ENCODE data around the gene PDE4DIP. TPM values are rescaled to one million over a fixed set of nuclear protein-coding genes. Genes with fewer than 3 reads are reported as not detected.
"Not testable (repeated sequence)": the region's sequence is repeated elsewhere in the genome, so short reads cannot be mapped to it uniquely, and the experiment has no call there.

Gene PDE4DIP
- total RNA-seq, 4 donors from 2014 or later: 16.3 to 45.6 (median 21.7) TPM

- H3K9me3 ChIP-seq; DNase-seq; H3K27ac ChIP-seq; H3K4me3 ChIP-seq; H3K4me1 ChIP-seq; intact Hi-C loops (cut with DNase I); H3K36me3 ChIP-seq; H3K27me3 ChIP-seq: not testable (repeated sequence)
- 75 to 80% methylated on average over 1 of the region's 5 CpGs for WGBS, 2 donors
Measured at GRCh38 chr1:148969126-148969525, 124.9 kb downstream of the PDE4DIP start.

GRCh38 chr1:148975453-148975852 is 131.2 kb downstream of the PDE4DIP start:
- H3K27me3 ChIP-seq; H3K4me1 ChIP-seq; DNase-seq; H3K4me3 ChIP-seq; intact Hi-C loops (cut with DNase I); H3K27ac ChIP-seq; H3K9me3 ChIP-seq: not testable (repeated sequence)
- peaks cover 16 to 38% (median 16%) of the 10 kb centered on the region in 3 donors for H3K36me3 ChIP-seq
- 52 to 71% methylated on average over 1 of the region's 1 CpG for WGBS, 2 donors

- H3K27ac ChIP-seq; H3K4me1 ChIP-seq; H3K9me3 ChIP-seq; DNase-seq; H3K27me3 ChIP-seq; intact Hi-C loops (cut with DNase I); H3K4me3 ChIP-seq: not testable (repeated sequence)
- peaks cover 16 to 44% (median 16%) of the 10 kb centered on the region in 3 donors for H3K36me3 ChIP-seq
- WGBS, 2 donors: 62 to 100% methylated on average over 1 of the region's 1 CpG
Measured at GRCh38 chr1:148975866-148976537, 131.8 kb downstream of the PDE4DIP start.

- H3K4me3 ChIP-seq; intact Hi-C loops (cut with DNase I); H3K27ac ChIP-seq; H3K4me1 ChIP-seq; DNase-seq; H3K27me3 ChIP-seq; H3K9me3 ChIP-seq: not testable (repeated sequence)
- H3K36me3 ChIP-seq: peaks cover 16 to 62% (median 16%) of the 10 kb centered on the region in 3 donors
- 100% methylated on average over 1 of the region's 1 CpG for WGBS, 2 donors
Measured at GRCh38 chr1:148977785-148978184, 133.6 kb downstream of the PDE4DIP start.

- DNase-seq; H3K36me3 ChIP-seq; H3K27me3 ChIP-seq; intact Hi-C loops (cut with DNase I); H3K4me3 ChIP-seq; H3K4me1 ChIP-seq; H3K9me3 ChIP-seq; H3K27ac ChIP-seq: not testable (repeated sequence)
- 79 to 87% methylated on average over 3 of the region's 3 CpGs for WGBS, 2 donors
Measured at GRCh38 chr1:148989378-148989777, 145.2 kb downstream of the PDE4DIP start.

GRCh38 chr1:148990233-148990788 is 146.1 kb downstream of the PDE4DIP start:
- H3K9me3 ChIP-seq; H3K27ac ChIP-seq; H3K4me3 ChIP-seq; DNase-seq; H3K4me1 ChIP-seq; H3K27me3 ChIP-seq; H3K36me3 ChIP-seq; intact Hi-C loops (cut with DNase I): not testable (repeated sequence)
- WGBS, 2 donors: 65 to 75% methylated on average over 4 of the region's 7 CpGs

- H3K4me3 ChIP-seq; H3K36me3 ChIP-seq; DNase-seq; H3K9me3 ChIP-seq; H3K4me1 ChIP-seq; intact Hi-C loops (cut with DNase I); H3K27me3 ChIP-seq; H3K27ac ChIP-seq: not testable (repeated sequence)
- WGBS, 2 donors: 78 to 83% methylated on average over 1 of the region's 2 CpGs
Measured at GRCh38 chr1:148991818-148992217, 147.6 kb downstream of the PDE4DIP start.

- intact Hi-C loops (cut with DNase I); DNase-seq; H3K4me1 ChIP-seq; H3K9me3 ChIP-seq; H3K27me3 ChIP-seq; H3K4me3 ChIP-seq; H3K36me3 ChIP-seq; H3K27ac ChIP-seq: not testable (repeated sequence)
- WGBS, 2 donors: no CpG with 5 or more reads among the region's 2 CpGs
Measured at GRCh38 chr1:148992364-148992763, 148.1 kb downstream of the PDE4DIP start.

GRCh38 chr1:148996449-148997224 is 152.4 kb downstream of the PDE4DIP start:
- 88 to 89% methylated on average over 3 to 4 of the region's 5 CpGs for WGBS, 2 donors
- H3K27me3 ChIP-seq; H3K36me3 ChIP-seq; H3K27ac ChIP-seq; H3K9me3 ChIP-seq; DNase-seq; intact Hi-C loops (cut with DNase I); H3K4me3 ChIP-seq; H3K4me1 ChIP-seq: not testable (repeated sequence)

GRCh38 chr1:148997405-148997804 is 153.2 kb downstream of the PDE4DIP start:
- not testable (repeated sequence) for DNase-seq, H3K27ac ChIP-seq

GRCh38 chr1:149002664-149003063 is 158.4 kb downstream of the PDE4DIP start:
- WGBS, 2 donors: 80% methylated on average over 1 of the region's 8 CpGs; no CpG with 5 or more reads in 1 of the 2 donors
- H3K4me3 ChIP-seq; H3K36me3 ChIP-seq; DNase-seq; H3K27me3 ChIP-seq; intact Hi-C loops (cut with DNase I); H3K27ac ChIP-seq; H3K9me3 ChIP-seq; H3K4me1 ChIP-seq: not testable (repeated sequence)

More at GRCh38 chr1:148997405-148997804, 153.2 kb downstream of the PDE4DIP start:
- H3K4me3 ChIP-seq; H3K9me3 ChIP-seq; H3K27me3 ChIP-seq; H3K36me3 ChIP-seq; intact Hi-C loops (cut with DNase I); H3K4me1 ChIP-seq: not testable (repeated sequence)
- WGBS, 2 donors: 50% methylated on average over 1 of the region's 6 CpGs; no CpG with 5 or more reads in 1 of the 2 donors

GRCh38 chr1:149008326-149008725 is 164.1 kb downstream of the PDE4DIP start:
- H3K27me3 ChIP-seq: not testable (repeated sequence)
- no CpG with 5 or more reads among the region's 4 CpGs for WGBS, 2 donors

GRCh38 chr1:149008769-149009168 is 164.5 kb downstream of the PDE4DIP start:
- H3K27me3 ChIP-seq; intact Hi-C loops (cut with DNase I); H3K4me3 ChIP-seq; DNase-seq; H3K4me1 ChIP-seq; H3K9me3 ChIP-seq; H3K27ac ChIP-seq; H3K36me3 ChIP-seq: not testable (repeated sequence)
- no CpG with 5 or more reads among the region's 2 CpGs for WGBS, 2 donors

More at GRCh38 chr1:149008326-149008725, 164.1 kb downstream of the PDE4DIP start:
- H3K9me3 ChIP-seq; intact Hi-C loops (cut with DNase I); H3K4me3 ChIP-seq; DNase-seq; H3K36me3 ChIP-seq; H3K27ac ChIP-seq; H3K4me1 ChIP-seq: not testable (repeated sequence)
